Small intestine (tissue), 7 donors: ENCODE data around the gene PRSS57. TPM values are rescaled to one million over a fixed set of nuclear protein-coding genes. Genes with fewer than 3 reads are reported as not detected.
A peak's percentile ranks its signal among the peaks of the same experiment; 100 is the strongest.

Experiments
- DNase-seq, 2 donors: peaks; one replicate each; pipeline versions ENCODE4 v3.0.0 to v3.0.0-alpha.2; 2013
- FAIRE-seq: peaks from 2 replicates; lab custom pipeline; 2012; peaks lifted over from hg19 to GRCh38; lab: Jason Lieb, UNC
- H3K27ac ChIP-seq, 3 donors: one replicate each; pipeline ENCODE4 v1.5.1; 2013; ENCODE audit warnings: low read length in 2 of 3, mild to moderate bottlenecking in 2 of 3, control low read depth in 1 of 3, inconsistent platforms in 1 of 3, low read depth in 1 of 3, moderate library complexity in 1 of 3
- H3K27me3 ChIP-seq, 3 donors: one replicate each; pipeline ENCODE4 v1.6.1; 2013; ENCODE audit warnings: low read length in 3 of 3, inconsistent platforms in 1 of 3; ENCODE audit not compliant: control insufficient read depth in 3 of 3, insufficient read depth in 3 of 3
- H3K36me3 ChIP-seq, 3 donors: one replicate each; pipeline ENCODE4 v1.6.1; 2013; ENCODE audit warnings: low read length in 3 of 3, inconsistent platforms in 1 of 3, low read depth in 1 of 3, mild to moderate bottlenecking in 1 of 3, moderate library complexity in 1 of 3; ENCODE audit not compliant: control insufficient read depth in 3 of 3, insufficient read depth in 2 of 3
- H3K4me1 ChIP-seq, 3 donors: one replicate each; pipeline ENCODE4 v1.6.1; 2013; ENCODE audit warnings: low read length in 2 of 3, inconsistent platforms in 1 of 3, low read depth in 1 of 3, mild to moderate bottlenecking in 1 of 3, moderate library complexity in 1 of 3; ENCODE audit not compliant: control insufficient read depth in 3 of 3, insufficient read depth in 2 of 3
- H3K4me3 ChIP-seq, 3 donors: one replicate each; pipeline ENCODE4 v1.5.1; 2013; ENCODE audit warnings: low read length in 3 of 3, control low read depth in 1 of 3, inconsistent platforms in 1 of 3, low read depth in 1 of 3, mild to moderate bottlenecking in 1 of 3, moderate library complexity in 1 of 3
- H3K9me3 ChIP-seq, 2 donors: one replicate each; pipeline ENCODE4 v1.6.1; 2013; ENCODE audit warnings: low read depth in 1 of 2, low read length in 1 of 2; ENCODE audit not compliant: control insufficient read depth in 2 of 2, insufficient read depth in 1 of 2
- WGBS, 3 donors: extraction: QIAGEN DNeasy Blood & Tissue Kit; methylation state at CpG; one replicate each; pipeline ENCODE4 v1.1.7; 2013; 5-methylcytosine and 5-hydroxymethylcytosine counted together
- polyA plus RNA-seq, 4 donors: library from polyadenylated mRNA; stranded (reverse) in 3 of 4; unstranded in 1 of 4; fragments of 200-250 nt in 3 of 4; fragments of 120-200 nt in 1 of 4; gene quantifications; one replicate each; pipeline versions ENCODE4 v1.2.1 to v1.2.3, GENCODE V29; 2013
- donor health status: healthy with polysubstance abuse.
- donor health status: control.
- donor health status: control.
- donor health status: Bipolar disorder and iron deficiency.
- donor health status: healthy.

The PRSS57 gene
- polyA plus RNA-seq, 4 donors: 0.95 TPM; not detected in 3

- Histone ChIP-seq H3K36me3 (peaks cover 0 to 20% (median 0%) of the 10 kb centered on the region in 3 donors), H3K4me1 (peaks cover 0 to 14% (median 7%) of the 10 kb centered on the region in 3 donors), H3K27me3 (no peaks in the 10 kb centered on the region), H3K4me3 (no peak overlapping the region), H3K27ac (no peak overlapping the region), H3K9me3 (no peaks in the 10 kb centered on the region)
- FAIRE-seq (no peak), DNase-seq (no peak)
- WGBS, 3 donors: 59 to 80% (median 64%) methylated on average over 25 of the region's 25 CpGs
Observed at GRCh38 chr19:682678-683320, 12.5 kb downstream of the PRSS57 start.

GRCh38 chr19:681029-682019 lies 13.9 kb downstream of the PRSS57 start:
- peaks cover 0 to 27% (median 7%) of the 10 kb centered on the region in 3 donors for H3K4me1 ChIP-seq
- DNase-seq (peak in 1 of 2 donors; percentile 89), FAIRE-seq (no peak)
- peak overlapping the region in 2 of 3 donors; percentile 76 to 96 for H3K27ac ChIP-seq
- no peaks in the 10 kb centered on the region for H3K9me3 ChIP-seq
- H3K36me3 ChIP-seq: peaks cover 0 to 20% (median 0%) of the 10 kb centered on the region in 3 donors
- peaks cover 0 to 6% (median 5%) of the 10 kb centered on the region in 3 donors for H3K27me3 ChIP-seq
- 49 to 60% (median 50%) methylated on average over 43 to 54 of the region's 54 CpGs for WGBS, 3 donors
- H3K4me3 ChIP-seq: peak overlapping the region in 1 of 3 donors; percentile 31

GRCh38 chr19:680287-681028 lies 14.8 kb downstream of the PRSS57 start:
- Histone ChIP-seq H3K36me3 (peaks cover 0 to 20% (median 0%) of the 10 kb centered on the region in 3 donors), H3K27me3 (peaks cover 0 to 6% (median 5%) of the 10 kb centered on the region in 3 donors), H3K4me1 (peaks cover 0 to 33% (median 7%) of the 10 kb centered on the region in 3 donors), H3K4me3 (peak overlapping the region; percentile 62 to 78 (median 64)), H3K27ac (peak overlapping the region; percentile 57 to 96 (median 76)), H3K9me3 (no peaks in the 10 kb centered on the region)
- DNase-seq: peak; percentile 97 to 99
- WGBS, 3 donors: 0 to 1% (median 1%) methylated on average over 42 to 70 of the region's 70 CpGs
- FAIRE-seq: no peak

GRCh38 chr19:679418-680286 lies 15.6 kb downstream of the PRSS57 start:
- 4 to 9% (median 8%) methylated on average over 30 to 69 of the region's 69 CpGs for WGBS, 3 donors

GRCh38 chr19:678791-679388 lies 16.4 kb downstream of the PRSS57 start:
- Histone ChIP-seq H3K4me3 (peak overlapping the region in 1 of 3 donors; percentile 62), H3K27ac (peak overlapping the region in 2 of 3 donors; percentile 66 to 75), H3K9me3 (no peaks in the 10 kb centered on the region), H3K27me3 (peaks cover 0 to 9% (median 5%) of the 10 kb centered on the region in 3 donors), H3K36me3 (peaks cover 0 to 20% (median 0%) of the 10 kb centered on the region in 3 donors), H3K4me1 (peaks cover 0 to 42% (median 7%) of the 10 kb centered on the region in 3 donors)
- no peak for FAIRE-seq
- WGBS, 3 donors: 87 to 96% (median 94%) methylated on average over 14 to 16 of the region's 16 CpGs
- no peak for DNase-seq

More at GRCh38 chr19:679418-680286, 15.6 kb downstream of the PRSS57 start:
- FAIRE-seq: no peak
- peak in 1 of 2 donors; percentile 92 for DNase-seq
- Histone ChIP-seq H3K4me3 (peak overlapping the region; percentile 62 to 78 (median 64)), H3K27me3 (peaks cover 0 to 9% (median 5%) of the 10 kb centered on the region in 3 donors), H3K27ac (peak overlapping the region; percentile 57 to 92 (median 75)), H3K9me3 (no peaks in the 10 kb centered on the region), H3K4me1 (peaks cover 0 to 41% (median 7%) of the 10 kb centered on the region in 3 donors), H3K36me3 (peaks cover 0 to 20% (median 0%) of the 10 kb centered on the region in 3 donors)

GRCh38 chr19:677601-678436 lies 17.4 kb downstream of the PRSS57 start:
- Histone ChIP-seq H3K4me1 (peaks cover 0 to 42% (median 7%) of the 10 kb centered on the region in 3 donors), H3K27ac (peak overlapping the region in 1 of 3 donors; percentile 1), H3K36me3 (peaks cover 0 to 20% (median 0%) of the 10 kb centered on the region in 3 donors), H3K27me3 (peaks cover 0 to 9% (median 5%) of the 10 kb centered on the region in 3 donors), H3K4me3 (no peak overlapping the region), H3K9me3 (no peaks in the 10 kb centered on the region)
- 31 to 52% (median 32%) methylated on average over 20 to 22 of the region's 22 CpGs for WGBS, 3 donors
- no peak for FAIRE-seq
- no peak for DNase-seq
